ENCODE measurements around the gene GRM7. TPM values are rescaled to one million over a fixed set of nuclear protein-coding genes. Genes with fewer than 3 reads are reported as not detected.

GRM7 gene
- total RNA-seq, 4 donors from 2014 or later = not detected

- TF ChIP-seq POLR2A (IDR thresholded peaks at IDR 0.05) (no peak), CTCF (IDR thresholded peaks at IDR 0.05 in 4 of 5, conservative IDR thresholded peaks at IDR 0.05 in 1 of 5) (no peak)
- Histone ChIP-seq H3K4me3 (no peak overlapping the region), H3K4me1 (no peaks in the 10 kb centered on the region), H3K36me3 (no peaks in the 10 kb centered on the region), H3K9me3 (no peaks in the 10 kb centered on the region), H3K27ac (no peak overlapping the region), H3K27me3 (no peaks in the 10 kb centered on the region)
- ATAC-seq (no peak), DNase-seq (no peak)
- in situ Hi-C loops (cut with MboI; ENCODE audit: low sequenced_read_pairs in 4 of 4) = no loop called here
- intact Hi-C loops (cut with DNase I; ENCODE audit: low total_unique reads) = no loop called here
These were observed 905.6 kb downstream of the GRM7 start for GRCh38 chr3:7766530-7766929.

GRCh38 chr3:7779331-7779730 lies 918.4 kb downstream of the GRM7 start:
- in situ Hi-C loops (cut with MboI; ENCODE audit: low sequenced_read_pairs in 4 of 4) (no loop called here), intact Hi-C loops (cut with DNase I; ENCODE audit: low total_unique reads) (no loop called here)
- Histone ChIP-seq H3K4me3 (no peak overlapping the region), H3K27ac (no peak overlapping the region), H3K9me3 (no peaks in the 10 kb centered on the region), H3K36me3 (no peaks in the 10 kb centered on the region), H3K27me3 (no peaks in the 10 kb centered on the region), H3K4me1 (no peaks in the 10 kb centered on the region)
- no peak for ATAC-seq
- DNase-seq = no peak
- TF ChIP-seq POLR2A (IDR thresholded peaks at IDR 0.05) (no peak), CTCF (IDR thresholded peaks at IDR 0.05 in 4 of 5, conservative IDR thresholded peaks at IDR 0.05 in 1 of 5) (no peak)

- DNase-seq = no peak
- Histone ChIP-seq H3K9me3 (no peaks in the 10 kb centered on the region), H3K4me1 (no peaks in the 10 kb centered on the region), H3K36me3 (no peaks in the 10 kb centered on the region), H3K4me3 (no peak overlapping the region), H3K27me3 (no peaks in the 10 kb centered on the region), H3K27ac (no peak overlapping the region)
- ATAC-seq = no peak
- intact Hi-C loops (cut with DNase I; ENCODE audit: low total_unique reads) = no loop called here
- in situ Hi-C loops (cut with MboI; ENCODE audit: low sequenced_read_pairs in 4 of 4) = no loop called here
- no peak for TF ChIP-seq POLR2A (IDR thresholded peaks at IDR 0.05)
- no peak for TF ChIP-seq CTCF (IDR thresholded peaks at IDR 0.05 in 4 of 5, conservative IDR thresholded peaks at IDR 0.05 in 1 of 5)
These were observed 920.5 kb downstream of the GRM7 start for GRCh38 chr3:7781395-7781794.

GRCh38 chr3:7787871-7788828 lies 927.2 kb downstream of the GRM7 start:
- H3K36me3 ChIP-seq = no peaks in the 10 kb centered on the region
- DNase-seq (no peak), ATAC-seq (no peak)
- no peak overlapping the region for H3K27ac ChIP-seq
- no peaks in the 10 kb centered on the region for H3K9me3 ChIP-seq
- intact Hi-C loops (cut with DNase I; ENCODE audit: low total_unique reads) = no loop called here
- no peaks in the 10 kb centered on the region for H3K4me1 ChIP-seq
- H3K4me3 ChIP-seq = no peak overlapping the region
- TF ChIP-seq POLR2A (IDR thresholded peaks at IDR 0.05) = no peak
- no peak for TF ChIP-seq CTCF (IDR thresholded peaks at IDR 0.05 in 4 of 5, conservative IDR thresholded peaks at IDR 0.05 in 1 of 5)
- no peaks in the 10 kb centered on the region for H3K27me3 ChIP-seq
- in situ Hi-C loops (cut with MboI; ENCODE audit: low sequenced_read_pairs in 4 of 4) = no loop called here

All from gastrocnemius medialis (tissue), 4 donors.